PFSK-1 (cell line): Measurements from ENCODE around the gene DOCK9.

Source experiments
- FOXP2 ChIP-seq: optimal IDR thresholded peaks from 2 replicates; pipeline ENCODE3; 2011; ENCODE audit warnings: borderline replicate concordance, control low read depth, inconsistent platforms; ENCODE audit not compliant: insufficient read depth; ENCODE audit errors: extremely low read length, extremely low read depth
- POLR2AphosphoS5 ChIP-seq: IDR thresholded peaks from 2 replicates; pipeline ENCODE4 v1.6.1; 2012; ENCODE audit warnings: low read depth, mild to moderate bottlenecking, control low read depth, low read length, moderate library complexity
- SIN3A ChIP-seq: IDR thresholded peaks from 2 replicates; pipeline ENCODE4 v1.6.1; 2012; ENCODE audit warnings: mild to moderate bottlenecking, low read length, moderate library complexity, borderline replicate concordance; ENCODE audit not compliant: insufficient read depth
- TAF1 ChIP-seq: IDR thresholded peaks from 2 replicates; pipeline ENCODE4 v1.6.1; 2012; ENCODE audit warnings: low read length, control low read depth, borderline replicate concordance; ENCODE audit not compliant: insufficient read depth
- TF ChIP-seq, protein P1 (sequence below), 2 experiments: IDR thresholded peaks; 2 replicates each; pipeline versions ENCODE4 v1.6.1 to v1.8.0; 2011 to 2012; ENCODE audit warnings: low read depth in 2 of 2, low read length in 2 of 2, control low read depth in 1 of 2, inconsistent platforms in 1 of 2, mild to moderate bottlenecking in 1 of 2, moderate library complexity in 1 of 2; ENCODE audit not compliant: insufficient read depth in 1 of 2

DOCK9 gene

DNA sequence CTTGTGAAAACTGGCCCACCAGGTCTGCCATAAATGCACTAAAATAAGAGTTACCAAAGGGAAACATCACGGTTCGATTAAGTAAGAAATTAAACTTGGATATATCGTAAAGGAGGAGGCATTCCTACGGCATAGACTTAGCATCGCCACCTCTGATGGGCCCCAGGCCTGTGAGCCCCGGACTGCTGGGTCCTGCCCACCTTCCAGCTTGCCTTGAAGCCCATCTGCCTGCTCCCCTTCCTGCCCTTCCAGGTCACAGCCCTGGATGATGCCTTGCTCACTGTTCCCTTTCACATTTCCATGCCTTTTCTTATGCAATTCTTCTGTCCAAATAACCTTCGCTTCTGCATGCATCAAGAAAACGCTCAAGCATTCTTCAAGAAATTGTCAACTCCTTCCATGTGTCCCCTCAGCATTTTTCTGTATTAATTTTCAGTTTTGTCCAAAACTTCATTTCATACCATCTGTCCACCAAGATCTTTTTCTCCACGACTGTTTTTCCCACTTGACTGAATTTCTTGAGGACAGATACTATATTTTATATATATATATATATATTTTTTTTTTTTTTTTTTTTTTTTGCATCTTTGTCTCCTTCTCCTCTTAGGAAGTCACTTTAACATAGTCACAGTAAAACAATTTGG is 91.2 kb downstream of the DOCK9 start:
- TF ChIP-seq FOXP2 = no peak
- TF ChIP-seq, protein P1, sequence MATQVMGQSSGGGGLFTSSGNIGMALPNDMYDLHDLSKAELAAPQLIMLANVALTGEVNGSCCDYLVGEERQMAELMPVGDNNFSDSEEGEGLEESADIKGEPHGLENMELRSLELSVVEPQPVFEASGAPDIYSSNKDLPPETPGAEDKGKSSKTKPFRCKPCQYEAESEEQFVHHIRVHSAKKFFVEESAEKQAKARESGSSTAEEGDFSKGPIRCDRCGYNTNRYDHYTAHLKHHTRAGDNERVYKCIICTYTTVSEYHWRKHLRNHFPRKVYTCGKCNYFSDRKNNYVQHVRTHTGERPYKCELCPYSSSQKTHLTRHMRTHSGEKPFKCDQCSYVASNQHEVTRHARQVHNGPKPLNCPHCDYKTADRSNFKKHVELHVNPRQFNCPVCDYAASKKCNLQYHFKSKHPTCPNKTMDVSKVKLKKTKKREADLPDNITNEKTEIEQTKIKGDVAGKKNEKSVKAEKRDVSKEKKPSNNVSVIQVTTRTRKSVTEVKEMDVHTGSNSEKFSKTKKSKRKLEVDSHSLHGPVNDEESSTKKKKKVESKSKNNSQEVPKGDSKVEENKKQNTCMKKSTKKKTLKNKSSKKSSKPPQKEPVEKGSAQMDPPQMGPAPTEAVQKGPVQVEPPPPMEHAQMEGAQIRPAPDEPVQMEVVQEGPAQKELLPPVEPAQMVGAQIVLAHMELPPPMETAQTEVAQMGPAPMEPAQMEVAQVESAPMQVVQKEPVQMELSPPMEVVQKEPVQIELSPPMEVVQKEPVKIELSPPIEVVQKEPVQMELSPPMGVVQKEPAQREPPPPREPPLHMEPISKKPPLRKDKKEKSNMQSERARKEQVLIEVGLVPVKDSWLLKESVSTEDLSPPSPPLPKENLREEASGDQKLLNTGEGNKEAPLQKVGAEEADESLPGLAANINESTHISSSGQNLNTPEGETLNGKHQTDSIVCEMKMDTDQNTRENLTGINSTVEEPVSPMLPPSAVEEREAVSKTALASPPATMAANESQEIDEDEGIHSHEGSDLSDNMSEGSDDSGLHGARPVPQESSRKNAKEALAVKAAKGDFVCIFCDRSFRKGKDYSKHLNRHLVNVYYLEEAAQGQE (IDR thresholded peaks at IDR 0.05; ENCODE audit: insufficient read depth in 1 of 2, low read depth in 2 of 2, low read length in 2 of 2) = no peak
- TF ChIP-seq SIN3A = no peak
- no peak for TF ChIP-seq TAF1
- no peak for TF ChIP-seq POLR2AphosphoS5

DNA sequence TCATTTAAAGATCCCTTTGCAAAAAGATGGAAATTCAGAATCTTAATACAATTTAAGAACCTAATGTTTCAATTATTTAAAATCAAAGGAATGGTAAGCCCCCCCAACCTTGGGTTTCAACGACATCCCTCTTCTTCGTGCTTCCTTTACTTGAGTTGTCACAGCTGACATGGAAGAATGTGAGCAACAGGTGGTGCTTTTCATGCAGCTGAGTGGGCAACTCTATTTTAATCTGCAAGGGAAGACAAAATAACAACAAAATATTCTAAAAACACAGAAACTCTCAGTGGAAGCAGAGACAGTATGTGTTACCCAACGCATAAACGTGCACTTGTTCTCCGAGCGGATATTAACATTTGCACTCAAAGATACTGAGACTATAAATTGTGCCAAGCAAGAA is 92.3 kb downstream of the DOCK9 start:
- TF ChIP-seq POLR2AphosphoS5 (no peak), FOXP2 (no peak), SIN3A (no peak), TAF1 (no peak)
- TF ChIP-seq, protein P1 (IDR thresholded peaks at IDR 0.05; ENCODE audit: insufficient read depth in 1 of 2, low read depth in 2 of 2, low read length in 2 of 2) = no peak

DNA sequence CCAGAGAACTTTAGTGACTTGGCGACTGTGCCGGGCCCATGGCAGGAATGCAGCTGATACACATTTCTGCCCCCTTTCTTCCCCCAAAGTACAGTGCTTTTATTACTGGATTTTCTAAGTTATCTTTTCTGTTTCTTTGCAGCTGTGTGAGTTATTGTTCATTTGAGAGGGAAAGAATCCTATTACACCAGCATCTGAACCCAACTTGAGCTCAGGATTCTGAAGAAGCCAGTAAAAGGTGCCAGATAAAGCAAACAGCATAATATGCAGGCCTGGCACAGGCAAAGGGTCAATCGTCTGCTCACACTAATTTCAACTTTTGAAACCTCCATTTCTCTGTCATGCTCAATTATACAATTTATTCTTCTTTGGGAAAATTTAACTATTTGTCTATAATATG is 93.9 kb downstream of the DOCK9 start:
- TF ChIP-seq, protein P1 (IDR thresholded peaks at IDR 0.05; ENCODE audit: insufficient read depth in 1 of 2, low read depth in 2 of 2, low read length in 2 of 2) = no peak
- TF ChIP-seq FOXP2 (no peak), TAF1 (no peak), POLR2AphosphoS5 (no peak), SIN3A (no peak)

DNA sequence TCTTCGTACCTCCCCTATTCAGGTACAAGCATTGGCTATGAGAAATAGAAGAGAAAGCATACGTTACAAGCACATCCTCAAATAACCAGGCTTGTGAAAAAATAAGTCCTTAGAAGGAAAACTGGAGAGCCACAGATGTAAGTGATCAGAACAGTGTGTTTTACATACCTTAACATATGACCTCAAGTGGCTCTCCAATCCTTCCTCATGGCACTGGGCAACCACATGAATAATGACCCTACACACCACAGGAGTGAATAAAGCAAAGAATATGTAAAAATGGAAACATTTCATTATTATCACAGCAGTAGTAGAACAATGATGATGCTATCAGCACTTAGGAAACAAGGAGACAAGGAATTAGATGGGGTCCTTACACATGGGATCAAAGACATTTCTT is 96.5 kb downstream of the DOCK9 start:
- TF ChIP-seq SIN3A = no peak
- TF ChIP-seq, protein P1 (IDR thresholded peaks at IDR 0.05; ENCODE audit: insufficient read depth in 1 of 2, low read depth in 2 of 2, low read length in 2 of 2) = no peak
- TF ChIP-seq FOXP2 = no peak
- TF ChIP-seq TAF1 = no peak
- TF ChIP-seq POLR2AphosphoS5 = no peak

DNA sequence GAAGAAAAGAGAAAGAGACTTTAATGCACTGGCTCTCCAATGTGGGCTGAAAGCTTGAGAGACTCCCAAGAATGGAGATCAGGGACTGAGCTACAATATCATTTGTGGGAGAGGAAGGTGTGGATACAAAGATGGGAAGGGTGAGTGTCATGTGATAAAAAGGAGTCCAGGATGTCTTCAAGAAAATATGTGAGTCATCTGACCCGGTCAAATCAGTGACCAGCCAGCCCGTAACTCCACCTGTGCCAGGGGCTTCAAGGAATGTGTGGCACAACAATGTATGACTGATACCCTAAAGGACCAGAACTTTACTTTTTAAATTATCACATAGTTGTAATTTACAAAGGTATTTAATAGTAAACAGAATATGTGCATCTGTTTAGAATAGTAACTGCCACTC is 97.2 kb downstream of the DOCK9 start:
- TF ChIP-seq SIN3A (no peak), TAF1 (no peak), POLR2AphosphoS5 (no peak), FOXP2 (no peak)
- TF ChIP-seq, protein P1 (IDR thresholded peaks at IDR 0.05; ENCODE audit: insufficient read depth in 1 of 2, low read depth in 2 of 2, low read length in 2 of 2) = no peak
